NCI-H510A (cell line): ENCODE data around the gene ISL2.
"Not testable (repeated sequence)": the region's sequence is repeated elsewhere in the genome, so short reads cannot be mapped to it uniquely, and the experiment has no call there.

ENCODE experiments used
- DNase-seq: peaks from one replicate; lab custom pipeline; 2025; lab: John Stamatoyannopoulos, UW

Gene ISL2

GRCh38 chr15:76336254-76337058 is at the start of gene ISL2:
ISL2 (plus strand) TSS chr15:76336773; CDS start chr15:76336884, 111 bp downstream.
- no peak for DNase-seq

- no peak for DNase-seq
Measured at GRCh38 chr15:76289582-76289981, 47.0 kb upstream of the ISL2 start.

GRCh38 chr15:76293361-76293760 is 43.2 kb upstream of the ISL2 start:
- no peak for DNase-seq

GRCh38 chr15:76294463-76294862 is 42.1 kb upstream of the ISL2 start:
- not testable (repeated sequence) for DNase-seq

- DNase-seq = no peak
Measured at GRCh38 chr15:76296849-76297248, 39.7 kb upstream of the ISL2 start.

- DNase-seq = not testable (repeated sequence)
Measured at GRCh38 chr15:76297951-76298350, 38.6 kb upstream of the ISL2 start.

GRCh38 chr15:76298986-76299385 is 37.6 kb upstream of the ISL2 start:
- no peak for DNase-seq

- DNase-seq = no peak
Measured at GRCh38 chr15:76299786-76300185, 36.8 kb upstream of the ISL2 start.

- no peak for DNase-seq
Measured at GRCh38 chr15:76303909-76304308, 32.7 kb upstream of the ISL2 start.

- DNase-seq = no peak
Measured at GRCh38 chr15:76309601-76310330, 26.8 kb upstream of the ISL2 start.

- no peak for DNase-seq
Measured at GRCh38 chr15:76310475-76311099, 26.0 kb upstream of the ISL2 start.

GRCh38 chr15:76311100-76311953 is 25.2 kb upstream of the ISL2 start, which contains the start of gene ETFA:
ETFA (minus strand) TSS chr15:76311469; CDS start chr15:76311388, 81 bp downstream.
- peak; percentile 83 for DNase-seq

- DNase-seq = no peak
Measured at GRCh38 chr15:76312540-76313174, 23.9 kb upstream of the ISL2 start.

GRCh38 chr15:76313175-76313567 is 23.4 kb upstream of the ISL2 start:
- DNase-seq = not testable (repeated sequence)

GRCh38 chr15:76313731-76314130 is 22.8 kb upstream of the ISL2 start:
- no peak for DNase-seq

GRCh38 chr15:76320012-76320411 is 16.6 kb upstream of the ISL2 start:
- no peak for DNase-seq

GRCh38 chr15:76321171-76321570 is 15.4 kb upstream of the ISL2 start:
- no peak for DNase-seq

- DNase-seq = no peak
Measured at GRCh38 chr15:76321602-76322001, 15.0 kb upstream of the ISL2 start.

GRCh38 chr15:76324066-76324465 is 12.5 kb upstream of the ISL2 start:
- no peak for DNase-seq

- DNase-seq = no peak
Measured at GRCh38 chr15:76325704-76326103, 10.9 kb upstream of the ISL2 start.
